Stimulated activated CD8-positive, alpha-beta memory T cell treated with anti-CD3 and anti-CD28 coated beads, Interleukin-7, amount 100 ng/mL, for 48 hours (primary cell): ENCODE measurements around the gene SOBP.
"Not testable (repeated sequence)": the region's sequence is repeated elsewhere in the genome, so short reads cannot be mapped to it uniquely, and the experiment has no call there.

Experiments used
- DNase-seq, 2 donors: peaks; one replicate each; pipeline ENCODE4 v3.0.0-alpha.2; 2020; ENCODE audit warnings: low read depth in 1 of 2; ENCODE audit errors: extremely low read depth in 1 of 2

The SOBP gene, protein sequence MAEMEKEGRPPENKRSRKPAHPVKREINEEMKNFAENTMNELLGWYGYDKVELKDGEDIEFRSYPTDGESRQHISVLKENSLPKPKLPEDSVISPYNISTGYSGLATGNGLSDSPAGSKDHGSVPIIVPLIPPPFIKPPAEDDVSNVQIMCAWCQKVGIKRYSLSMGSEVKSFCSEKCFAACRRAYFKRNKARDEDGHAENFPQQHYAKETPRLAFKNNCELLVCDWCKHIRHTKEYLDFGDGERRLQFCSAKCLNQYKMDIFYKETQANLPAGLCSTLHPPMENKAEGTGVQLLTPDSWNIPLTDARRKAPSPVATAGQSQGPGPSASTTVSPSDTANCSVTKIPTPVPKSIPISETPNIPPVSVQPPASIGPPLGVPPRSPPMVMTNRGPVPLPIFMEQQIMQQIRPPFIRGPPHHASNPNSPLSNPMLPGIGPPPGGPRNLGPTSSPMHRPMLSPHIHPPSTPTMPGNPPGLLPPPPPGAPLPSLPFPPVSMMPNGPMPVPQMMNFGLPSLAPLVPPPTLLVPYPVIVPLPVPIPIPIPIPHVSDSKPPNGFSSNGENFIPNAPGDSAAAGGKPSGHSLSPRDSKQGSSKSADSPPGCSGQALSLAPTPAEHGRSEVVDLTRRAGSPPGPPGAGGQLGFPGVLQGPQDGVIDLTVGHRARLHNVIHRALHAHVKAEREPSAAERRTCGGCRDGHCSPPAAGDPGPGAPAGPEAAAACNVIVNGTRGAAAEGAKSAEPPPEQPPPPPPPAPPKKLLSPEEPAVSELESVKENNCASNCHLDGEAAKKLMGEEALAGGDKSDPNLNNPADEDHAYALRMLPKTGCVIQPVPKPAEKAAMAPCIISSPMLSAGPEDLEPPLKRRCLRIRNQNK

GRCh38 chr6:107489636-107490565, at the start of gene SOBP:
Gene SOBP (plus strand): TSS chr6:107490117. CDS start chr6:107490617, 500 bp downstream.
- DNase-seq, result no peak

DNA sequence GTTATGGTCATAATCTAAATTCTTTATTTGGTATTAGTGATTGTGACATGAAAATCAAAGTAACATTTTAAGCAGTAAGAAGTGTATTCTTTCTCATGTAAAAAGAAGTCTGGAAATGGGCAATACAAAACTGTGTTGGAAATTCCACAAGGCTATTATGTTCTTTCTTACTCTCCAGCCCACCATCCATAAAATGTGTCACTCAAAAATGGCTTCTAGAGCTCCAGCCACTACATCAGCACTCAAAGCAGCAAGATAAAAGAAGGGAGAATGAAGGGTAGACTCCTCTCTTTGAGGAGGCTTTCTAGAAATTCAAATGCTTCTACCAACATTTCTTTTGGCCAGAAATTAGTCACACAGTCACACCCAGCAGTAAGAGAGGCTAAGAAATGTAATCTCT, 49.0 kb upstream of the SOBP start:
- DNase-seq, result no peak

- no peak for DNase-seq
These were observed 48.2 kb upstream of the SOBP start for GRCh38 chr6:107441682-107442081.

- no peak for DNase-seq
These were observed 46.8 kb upstream of the SOBP start for GRCh38 chr6:107442938-107443607.

DNA sequence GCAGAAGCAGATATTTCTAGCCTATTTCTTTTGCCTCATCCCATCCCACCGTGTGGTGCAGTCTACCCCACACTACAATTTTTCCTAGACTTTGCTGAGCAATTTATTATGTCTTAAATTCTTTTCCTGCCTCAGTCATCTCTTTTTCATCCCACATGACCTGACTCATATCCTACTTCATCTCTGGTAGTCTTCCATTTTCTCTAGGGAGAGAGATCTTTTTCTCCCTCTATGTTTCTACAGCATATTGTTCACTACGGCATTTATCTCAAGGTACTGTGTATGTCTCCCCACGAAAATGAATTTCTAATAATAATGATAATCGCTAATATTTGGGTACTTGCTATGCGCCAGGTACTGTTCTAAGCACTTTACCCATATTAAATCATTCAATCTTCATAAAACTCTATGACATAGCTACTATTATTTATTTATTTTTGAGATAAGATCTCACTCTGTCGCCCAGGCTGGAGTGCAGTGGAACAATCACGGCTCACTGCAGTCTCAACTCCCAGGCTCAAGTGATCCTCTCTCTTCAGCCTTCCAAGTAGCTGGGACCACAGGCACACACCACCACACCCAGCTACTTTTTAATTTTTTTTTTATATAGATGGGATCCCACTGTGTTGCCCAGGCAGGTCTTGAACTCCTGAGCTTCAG, 46.2 kb upstream of the SOBP start:
- DNase-seq, result no peak

DNA sequence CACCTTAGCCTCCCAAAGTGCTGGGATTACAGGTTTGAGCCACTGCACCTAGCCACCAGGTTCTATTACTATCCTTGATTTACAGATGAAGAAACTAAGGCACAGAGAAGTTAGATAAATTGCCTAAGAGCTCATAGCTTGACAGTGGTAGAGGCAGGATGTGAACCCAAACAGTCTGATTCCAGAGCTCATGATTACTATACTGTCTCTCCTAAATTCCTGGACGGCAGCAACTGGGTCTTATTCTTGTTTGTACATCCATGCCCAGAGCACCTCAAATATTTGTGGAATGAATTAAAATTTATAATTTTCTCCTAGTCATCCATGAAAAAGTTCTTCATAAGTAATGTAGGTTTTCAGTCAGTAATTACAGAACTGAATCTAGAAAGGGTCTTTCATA, 45.6 kb upstream of the SOBP start:
- DNase-seq, result no peak

GRCh38 chr6:107447663-107448216, 42.2 kb upstream of the SOBP start:
- no peak for DNase-seq

- DNase-seq, result no peak
These were observed 41.1 kb upstream of the SOBP start for GRCh38 chr6:107448776-107449175.

DNA sequence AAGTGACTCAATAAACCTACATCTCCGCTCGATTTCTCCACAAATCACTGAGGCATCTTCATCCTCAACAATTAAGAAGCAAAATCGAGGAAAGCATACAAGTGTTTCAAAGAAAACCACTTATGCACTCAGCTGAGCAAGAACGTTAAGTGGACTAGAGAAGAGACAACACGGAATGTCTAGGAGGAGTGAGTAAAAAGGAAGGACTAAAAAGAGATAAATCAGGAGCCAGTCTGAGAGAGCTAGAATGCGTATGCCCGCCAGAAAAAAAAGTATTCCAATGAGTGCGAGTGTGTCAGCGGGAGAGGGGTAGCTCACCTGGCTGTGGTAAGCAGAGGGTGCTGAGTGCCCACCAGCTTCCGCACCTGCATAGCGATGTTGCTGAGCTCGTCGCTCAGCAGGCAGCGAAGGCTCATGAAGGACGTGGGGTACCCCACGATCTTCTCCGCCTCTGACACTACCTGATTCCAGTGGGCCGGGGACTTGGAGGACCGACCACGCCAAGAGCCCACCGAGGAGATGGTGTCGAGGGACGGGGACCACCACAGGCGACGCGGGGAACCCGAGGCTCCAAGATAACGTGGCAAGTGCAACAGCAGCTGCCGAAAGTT, 31.1 kb upstream of the SOBP start:
- peak; percentile 3 to 4 for DNase-seq

- DNase-seq, result peak; percentile 93 to 99
These were observed 30.4 kb upstream of the SOBP start, which contains the start of gene PDSS2 for GRCh38 chr6:107459283-107460082. Gene PDSS2 (minus strand): TSS chr6:107459564. CDS start chr6:107459285, 279 bp downstream.

- DNase-seq, result no peak
These were observed 29.8 kb upstream of the SOBP start for GRCh38 chr6:107460083-107460631.

DNA sequence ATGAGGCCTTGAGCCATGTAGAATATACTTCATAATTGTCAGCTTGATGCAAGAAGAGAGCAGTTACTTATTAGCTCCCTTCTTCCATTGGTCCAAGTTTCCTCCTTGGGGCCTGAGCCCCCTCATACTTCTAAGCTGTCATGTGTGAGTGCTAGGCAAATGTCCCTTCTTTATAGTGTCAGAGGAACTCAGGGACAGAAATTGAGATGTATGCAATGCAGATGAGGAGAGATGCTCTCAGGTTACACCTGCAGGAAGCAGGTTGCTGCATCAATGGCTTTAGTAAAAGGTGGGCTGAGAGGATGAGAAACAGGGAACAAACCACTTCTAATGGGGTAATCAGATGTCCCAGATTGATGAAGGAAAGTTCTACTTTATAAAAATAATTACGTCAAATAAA, 23.9 kb upstream of the SOBP start:
- no peak for DNase-seq

- no peak for DNase-seq
These were observed 19.6 kb upstream of the SOBP start for GRCh38 chr6:107470364-107470763.

DNA sequence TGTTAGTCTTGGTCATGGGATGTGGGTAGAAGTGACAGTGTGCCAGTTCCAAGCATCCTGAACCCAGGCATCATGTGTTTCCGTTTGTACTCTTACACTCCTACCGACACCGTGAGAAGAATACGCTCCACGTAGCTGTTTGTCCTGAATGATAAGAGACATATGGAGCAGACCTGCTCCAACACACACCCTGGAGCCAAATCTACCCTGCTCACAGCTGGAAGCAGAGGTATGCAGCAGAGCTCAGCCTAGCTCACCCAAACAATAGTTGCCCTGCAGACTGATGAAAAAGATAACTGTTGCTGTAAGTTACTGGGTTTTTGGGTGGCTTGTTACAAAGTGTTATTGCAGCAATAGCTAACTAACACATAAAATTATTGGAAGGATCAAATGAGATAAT, 16.3 kb upstream of the SOBP start:
- no peak for DNase-seq

- not testable (repeated sequence) for DNase-seq
These were observed 14.6 kb upstream of the SOBP start for GRCh38 chr6:107475360-107475759.

DNA sequence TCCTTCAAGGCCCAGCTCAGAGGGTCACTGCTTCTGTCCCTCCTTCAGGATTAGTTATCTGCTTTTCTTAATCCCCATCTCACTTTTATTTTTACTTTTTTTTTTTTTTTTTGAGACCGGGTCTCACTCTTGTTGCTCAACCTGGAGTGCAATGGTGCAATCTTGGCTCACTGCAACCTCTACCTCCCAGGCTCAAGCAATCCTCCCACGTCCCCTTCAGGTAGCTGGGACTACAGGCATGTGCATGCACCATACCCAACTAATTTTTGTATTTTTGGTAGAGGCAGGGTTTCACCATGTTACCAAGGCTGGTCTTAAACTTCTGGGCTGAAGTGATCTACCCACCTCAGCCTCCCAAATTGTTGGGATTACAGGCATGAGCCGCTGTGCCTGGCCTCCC, 14.1 kb upstream of the SOBP start:
- not testable (repeated sequence) for DNase-seq

DNA sequence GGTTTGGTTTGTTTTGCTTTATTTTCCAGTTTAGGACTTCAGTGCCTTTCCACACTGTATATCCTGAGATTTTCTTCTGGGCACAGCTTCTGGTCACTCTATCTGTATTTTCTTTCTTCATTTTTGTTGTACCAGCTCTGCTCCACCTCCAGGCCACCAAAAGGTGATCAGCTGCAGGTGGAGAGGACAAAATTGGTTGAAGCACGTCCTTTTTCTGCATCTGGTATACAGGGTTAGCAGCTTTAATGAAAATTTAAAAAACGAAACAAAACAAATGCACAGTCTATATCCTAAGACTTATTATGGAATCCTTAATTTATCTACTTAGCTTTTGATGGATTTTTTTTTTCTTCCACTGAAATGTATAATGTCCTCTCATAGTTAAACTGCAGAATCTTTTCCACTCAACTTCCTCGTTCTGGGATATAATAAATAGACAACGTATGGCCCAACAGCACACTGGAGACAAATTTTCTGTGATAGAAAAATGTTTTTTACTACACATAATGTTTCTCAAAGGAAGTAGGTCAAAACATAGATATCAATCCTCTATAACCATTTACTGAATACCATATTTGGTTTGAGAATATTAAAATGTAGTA, 10.7 kb upstream of the SOBP start:
- DNase-seq, result no peak
